D341Med (cell line): Measurements from ENCODE around the gene FASTKD2.
"Not testable (repeated sequence)": the region's sequence is repeated elsewhere in the genome, so short reads cannot be mapped to it uniquely, and the experiment has no call there.

ENCODE experiments used
- DNase-seq: peaks from one replicate; pipeline ENCODE4 v3.0.0; 2012; ENCODE audit warnings: low spot score

FASTKD2 gene

DNA sequence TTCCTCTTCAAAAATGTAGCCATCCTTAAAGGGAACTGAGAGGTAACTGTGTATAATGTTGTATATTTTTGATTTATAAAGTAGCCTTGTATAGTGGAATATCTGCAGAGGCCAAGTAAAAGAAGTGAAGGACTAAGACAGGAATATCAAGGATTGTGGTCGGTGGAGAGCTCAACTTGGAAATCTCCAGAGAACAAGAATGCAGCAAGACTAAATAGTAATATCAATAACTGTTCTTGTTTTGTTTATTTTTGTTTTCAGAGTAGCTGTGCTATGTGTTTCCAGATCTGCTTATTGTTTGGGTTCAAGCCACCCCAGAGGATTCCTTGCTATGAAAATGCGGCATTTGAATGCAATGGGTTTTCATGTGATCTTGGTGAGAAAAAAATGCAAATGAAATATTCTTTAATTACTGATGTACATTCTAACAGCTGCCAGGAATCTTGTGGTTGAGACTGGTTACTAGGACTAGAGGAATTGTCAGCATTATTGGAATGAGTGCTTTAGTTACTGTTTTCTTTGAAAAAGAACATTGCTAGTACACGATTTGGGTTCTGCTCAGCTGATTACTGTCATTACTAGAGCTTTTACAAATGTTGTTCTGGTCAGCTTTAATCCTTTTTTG lies 25.0 kb downstream of the FASTKD2 start:
- no peak for DNase-seq

DNA sequence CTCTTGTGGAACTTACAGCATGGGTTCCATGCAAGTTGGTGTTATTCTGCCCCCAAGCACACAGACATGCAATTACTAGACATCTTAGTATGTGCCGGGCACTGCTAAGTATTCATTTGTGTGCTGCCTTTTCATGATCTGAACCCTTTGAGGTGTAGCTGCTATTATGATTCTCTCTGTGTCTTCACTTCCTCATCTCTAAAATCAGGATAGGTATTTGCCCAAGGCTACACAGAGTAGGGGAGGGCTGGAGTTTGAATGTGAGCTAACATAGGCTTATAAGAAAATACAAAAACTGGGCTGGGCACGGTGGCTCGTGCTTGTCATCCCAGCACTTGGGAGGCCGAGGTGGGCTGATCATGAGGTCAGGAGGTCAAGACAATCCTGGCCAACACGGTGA lies 27.2 kb downstream of the FASTKD2 start:
- no peak for DNase-seq

DNA sequence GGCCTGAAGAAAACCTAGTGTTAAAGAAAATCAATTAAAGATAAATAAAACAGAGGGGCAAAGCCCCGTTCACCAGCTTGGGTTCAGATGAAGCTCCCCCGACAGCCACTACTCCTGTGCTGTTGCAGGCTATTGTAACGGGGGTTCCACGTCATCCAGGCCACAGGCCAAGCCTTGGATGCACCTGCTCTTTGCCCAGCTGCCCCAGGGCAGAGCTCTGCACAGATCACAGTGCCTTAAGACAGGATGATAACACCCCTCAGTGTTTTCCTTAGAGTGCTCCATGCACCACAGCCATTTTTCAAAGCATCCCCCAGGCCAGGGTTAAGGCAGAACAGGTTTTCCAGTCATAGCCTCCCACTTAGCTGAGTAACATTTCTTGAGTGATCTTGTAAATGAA lies 32.0 kb downstream of the FASTKD2 start:
- DNase-seq: no peak

DNA sequence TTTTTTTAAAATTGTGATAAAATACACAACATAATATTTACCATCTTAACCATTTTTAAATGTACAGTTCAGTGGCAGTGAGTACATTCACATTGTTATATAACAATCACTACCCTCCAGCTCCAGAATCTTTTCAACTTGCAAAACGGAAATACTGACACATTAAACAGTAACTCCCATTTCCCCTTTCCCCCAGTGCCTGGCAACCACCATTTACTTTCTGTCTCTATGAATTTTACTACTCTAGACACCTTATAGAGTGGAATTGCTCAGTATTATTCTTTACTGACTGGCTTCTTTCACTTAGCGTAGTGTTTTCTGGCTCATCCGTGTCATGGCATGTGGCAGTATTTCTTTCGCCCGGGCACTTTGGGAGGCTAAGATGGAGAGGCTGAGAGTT lies 32.6 kb downstream of the FASTKD2 start:
- no peak for DNase-seq

DNA sequence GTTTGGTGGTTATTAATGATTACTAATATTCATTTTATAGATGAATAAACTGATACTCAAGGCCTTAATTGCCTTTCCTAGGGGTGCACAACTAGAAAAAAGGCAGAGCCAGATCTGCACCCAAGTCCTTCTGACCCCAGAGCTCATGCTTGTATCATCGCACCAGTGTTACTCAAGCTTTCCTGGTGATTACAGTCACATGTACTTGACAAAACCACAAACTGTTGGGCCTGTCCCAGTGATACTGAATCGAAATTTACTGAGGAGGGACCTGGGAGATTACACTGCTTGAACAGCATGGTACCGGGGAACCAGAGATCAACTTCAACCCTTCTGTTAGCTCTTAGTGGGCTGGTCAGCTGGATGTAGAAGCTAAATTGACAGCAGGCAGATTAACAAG lies 33.7 kb downstream of the FASTKD2 start:
- DNase-seq: no peak

DNA sequence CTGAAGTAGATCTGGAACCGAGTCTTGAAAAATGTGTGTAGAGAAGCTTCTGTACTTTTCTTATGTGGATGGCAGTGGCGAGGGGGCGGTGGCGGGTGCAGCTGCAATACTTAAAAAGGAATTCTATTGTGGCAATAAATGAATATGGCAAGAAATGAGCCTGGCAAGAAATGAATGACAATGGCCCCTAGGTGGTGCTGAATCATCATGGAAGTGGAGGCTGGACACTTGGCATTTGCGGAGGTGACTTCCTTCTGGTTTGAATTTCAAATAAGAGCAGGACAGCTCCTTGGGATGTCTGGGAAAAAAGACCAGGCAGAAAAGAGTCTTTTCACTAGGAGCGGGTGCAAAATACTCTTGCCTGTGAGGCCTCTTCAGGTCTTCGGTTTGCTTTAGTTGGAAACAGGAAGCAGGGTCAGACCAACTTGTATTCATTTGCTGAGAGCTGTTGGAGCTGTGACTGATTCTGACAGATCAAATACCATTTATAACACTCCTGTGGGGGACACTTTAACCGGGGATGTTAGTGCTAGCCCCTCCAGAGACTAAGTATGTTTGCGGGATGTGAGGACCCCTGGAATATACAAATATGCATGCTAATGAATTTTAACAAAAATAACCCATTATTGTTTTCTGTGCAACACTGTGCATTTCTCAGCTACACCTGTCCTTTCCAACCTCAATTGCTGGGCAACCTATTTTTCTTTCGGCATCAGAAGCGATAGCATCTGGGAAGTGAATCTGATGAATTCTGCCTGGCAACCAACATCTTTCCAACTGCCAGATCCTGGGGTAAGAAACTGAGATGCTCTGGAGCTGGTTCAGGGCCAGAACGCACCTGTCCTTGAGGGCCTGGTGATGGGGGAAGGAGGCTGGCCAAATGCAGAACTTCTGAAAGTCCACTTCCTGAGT lies 35.4 kb downstream of the FASTKD2 start:
- peak; percentile 63 for DNase-seq

DNA sequence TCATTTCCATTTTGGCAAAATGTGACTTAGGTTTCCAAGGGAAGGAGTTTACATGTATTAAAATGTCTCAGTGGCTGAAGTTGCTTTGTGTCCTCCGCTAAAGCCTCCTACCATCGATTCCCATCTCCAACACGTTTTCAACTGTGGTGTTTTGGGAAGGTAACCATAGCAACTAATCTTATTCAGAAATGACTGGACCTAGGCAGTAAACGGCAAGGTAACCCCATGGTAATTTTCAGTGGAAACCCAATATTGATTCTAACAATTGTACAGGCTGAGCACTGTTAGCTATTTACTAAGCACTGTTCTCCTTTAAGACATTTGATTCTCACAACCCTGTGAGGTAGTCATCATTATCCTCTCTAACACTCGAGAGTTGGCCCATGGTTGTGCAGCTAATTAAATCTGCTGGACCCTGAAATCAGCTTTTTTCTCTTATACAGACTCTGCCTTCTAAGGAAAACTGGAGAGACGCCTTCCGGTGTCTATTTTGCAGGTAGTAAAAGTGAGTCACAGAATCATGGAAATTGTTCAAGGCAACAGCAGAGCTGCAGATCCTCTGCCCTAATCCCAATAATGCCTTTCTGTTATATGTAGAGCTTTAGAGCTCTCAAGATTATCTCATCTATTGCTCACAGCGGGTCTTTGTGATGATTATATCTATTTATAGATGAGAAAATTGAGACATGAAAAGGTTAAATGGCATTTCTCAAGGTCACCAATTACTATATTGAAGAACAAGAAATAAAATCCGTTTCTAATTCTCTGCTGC lies 36.2 kb downstream of the FASTKD2 start:
- no peak for DNase-seq

DNA sequence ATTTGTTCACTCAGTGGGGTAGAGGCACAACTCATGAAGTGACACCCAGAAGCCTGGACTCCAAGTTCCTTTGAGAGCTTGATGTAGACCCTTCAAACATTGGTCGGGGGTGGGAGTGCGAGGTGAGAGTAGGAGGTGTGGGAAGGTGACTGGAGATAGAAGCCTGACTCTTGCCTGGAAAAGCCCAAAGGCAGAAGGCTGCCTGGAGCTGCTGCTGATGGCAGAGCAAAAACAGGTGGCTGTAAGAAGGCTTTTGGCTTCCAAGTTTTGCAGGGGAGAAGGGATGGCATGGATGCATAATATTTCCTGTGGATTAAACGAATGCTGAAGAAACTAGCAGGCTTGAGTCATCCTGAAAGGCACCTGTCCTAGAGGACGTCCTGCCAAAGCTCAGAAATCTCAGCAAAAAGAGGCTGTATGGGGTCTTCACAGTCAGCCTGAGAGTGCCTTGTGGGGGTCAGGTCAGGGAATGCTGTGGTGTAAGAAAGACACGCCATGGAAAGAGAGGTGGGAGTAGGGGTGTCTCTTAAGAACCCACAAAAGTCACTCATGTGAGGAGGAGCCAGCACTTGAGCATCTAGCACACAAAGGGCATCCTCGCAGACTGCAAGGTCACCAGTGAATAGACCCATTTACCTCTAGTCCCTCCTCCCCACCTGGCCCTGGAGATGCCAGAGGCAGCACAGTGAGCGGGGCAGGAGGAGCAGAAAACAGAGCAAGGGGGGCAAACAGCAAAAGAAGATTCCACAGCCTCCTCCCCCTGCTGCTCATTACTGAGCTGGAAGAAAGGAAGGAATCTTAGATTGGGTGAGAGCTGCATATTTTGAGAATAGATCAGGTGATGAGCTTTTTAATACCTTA lies 37.5 kb downstream of the FASTKD2 start:
- DNase-seq: no peak

DNA sequence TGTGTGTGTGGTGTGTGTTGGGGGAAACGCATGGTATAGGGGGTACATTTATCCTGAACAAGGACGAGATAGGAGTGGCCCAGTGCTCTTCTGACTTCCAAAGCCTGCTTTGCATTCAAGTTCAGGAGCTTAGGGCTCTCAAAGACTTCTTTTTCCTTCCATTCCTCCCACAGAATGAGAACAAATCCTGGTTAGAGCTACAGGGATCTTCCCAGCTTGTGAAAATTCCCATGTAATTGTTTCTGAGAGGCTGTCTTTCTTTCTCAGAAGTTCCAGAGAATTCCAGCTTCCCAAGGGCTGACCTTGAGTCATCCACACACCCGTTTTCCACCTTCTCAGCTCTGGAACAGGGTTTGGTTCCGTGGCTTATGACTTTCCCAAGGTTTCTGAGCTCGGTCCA lies 38.9 kb downstream of the FASTKD2 start:
- no peak for DNase-seq

DNA sequence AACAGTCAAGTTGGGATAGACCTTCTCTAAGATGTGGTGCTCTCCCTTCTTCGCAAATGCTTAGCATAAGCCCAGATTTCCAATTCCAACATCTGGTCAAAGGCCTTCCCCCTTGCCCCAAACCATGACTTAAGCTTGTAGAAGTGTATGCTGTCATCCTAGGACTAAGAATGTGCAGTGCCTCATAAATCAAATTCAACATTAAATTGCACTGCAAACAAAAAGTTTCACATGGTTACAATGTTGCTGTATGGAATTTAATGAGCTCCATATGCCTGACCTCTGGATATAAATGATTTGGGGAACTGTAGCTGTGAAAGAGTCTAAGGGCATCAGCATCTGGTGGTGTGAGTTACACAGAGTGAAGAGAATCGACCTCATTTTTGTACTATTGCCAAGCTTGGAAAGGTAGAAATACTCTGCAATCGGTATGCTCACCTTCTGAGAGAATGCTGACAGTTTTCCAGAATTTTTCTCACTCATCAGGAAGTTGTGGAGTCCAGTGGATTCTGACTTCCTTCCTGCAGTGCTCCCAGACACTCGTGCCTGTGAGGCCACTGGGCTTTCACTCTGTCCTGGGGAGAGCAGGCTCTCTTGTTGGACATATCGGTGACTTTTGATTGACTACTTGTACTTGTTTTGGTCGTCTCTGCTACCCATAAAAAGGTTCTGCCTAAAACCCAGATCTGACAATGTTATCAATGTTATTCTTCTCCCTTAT lies 40.6 kb downstream of the FASTKD2 start:
- DNase-seq: no peak

DNA sequence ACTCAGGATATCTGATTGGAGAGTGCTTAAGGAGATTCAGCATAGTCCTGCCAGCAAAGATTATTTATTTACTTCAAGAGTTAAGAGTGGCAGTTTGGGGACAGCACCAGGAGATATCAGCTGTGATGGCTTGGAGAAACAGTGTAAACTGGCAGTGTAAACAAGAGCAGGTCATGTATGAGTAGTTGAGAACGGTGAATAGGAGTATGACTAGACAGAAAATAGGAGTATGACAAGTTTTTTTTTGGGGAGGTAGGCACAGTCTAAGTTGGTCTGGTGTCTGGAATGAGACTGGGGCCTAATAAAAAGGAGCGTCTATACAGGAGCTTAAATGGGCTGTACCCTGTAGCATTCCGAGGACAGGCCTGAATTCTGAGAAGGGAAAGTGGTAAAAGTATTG lies 42.2 kb downstream of the FASTKD2 start:
- DNase-seq: not testable (repeated sequence)

DNA sequence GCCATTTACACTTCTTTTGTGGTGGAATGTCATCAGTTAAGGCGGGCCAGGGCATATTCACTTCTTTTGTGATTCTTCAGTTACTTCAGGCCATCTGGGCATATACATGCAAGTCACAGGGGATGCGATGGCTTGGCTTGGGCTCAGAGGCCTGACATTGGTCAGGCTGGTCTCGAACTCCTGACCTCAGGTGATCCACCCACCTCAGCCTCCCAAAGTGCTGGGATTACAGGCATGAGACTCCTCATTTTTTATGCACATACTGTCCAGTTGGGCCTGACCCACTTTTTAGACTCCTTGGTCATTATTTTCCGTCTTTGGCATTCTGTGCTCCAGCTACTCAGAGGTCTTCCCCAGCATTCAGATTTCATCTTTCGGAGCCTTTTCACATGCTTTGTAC lies 47.1 kb downstream of the FASTKD2 start:
- not testable (repeated sequence) for DNase-seq

DNA sequence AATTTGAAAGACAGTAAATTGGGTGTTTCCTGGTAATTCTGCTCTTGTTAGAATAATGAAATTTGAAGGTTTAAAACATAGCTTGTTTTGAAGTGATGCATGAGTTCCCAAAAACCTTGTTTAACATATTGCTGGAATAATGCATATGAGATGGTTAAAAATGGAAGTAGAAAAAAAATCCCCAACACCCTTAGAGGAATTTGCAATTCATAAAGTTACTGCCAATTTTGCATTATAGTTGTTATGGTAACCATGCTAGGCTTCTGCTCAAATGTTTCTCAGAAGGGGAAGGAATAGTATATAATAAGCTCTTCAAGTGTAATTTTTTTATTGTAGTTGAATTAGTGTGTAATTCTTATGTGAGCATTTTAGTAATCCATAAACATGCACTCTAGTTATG lies 49.1 kb downstream of the FASTKD2 start:
- DNase-seq: no peak

DNA sequence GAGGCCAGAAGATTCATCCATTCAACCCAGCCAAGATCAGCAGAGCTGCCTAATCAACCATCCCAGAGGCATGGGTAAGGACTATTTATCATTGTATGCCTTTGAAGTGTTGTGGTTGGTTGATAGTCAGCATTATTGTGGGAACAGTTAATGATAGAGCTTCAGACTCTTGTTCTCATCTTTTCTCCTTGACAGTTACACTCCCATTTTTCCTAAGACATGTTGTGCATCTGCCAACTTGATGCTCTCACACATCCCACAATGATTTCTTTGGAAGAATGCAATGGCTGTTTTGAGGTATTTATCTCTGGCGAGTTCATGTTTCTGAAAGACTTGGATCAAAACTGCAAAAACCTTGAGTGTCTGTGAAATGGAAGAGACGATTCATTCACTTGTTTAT lies 55.4 kb downstream of the FASTKD2 start:
- no peak for DNase-seq

DNA sequence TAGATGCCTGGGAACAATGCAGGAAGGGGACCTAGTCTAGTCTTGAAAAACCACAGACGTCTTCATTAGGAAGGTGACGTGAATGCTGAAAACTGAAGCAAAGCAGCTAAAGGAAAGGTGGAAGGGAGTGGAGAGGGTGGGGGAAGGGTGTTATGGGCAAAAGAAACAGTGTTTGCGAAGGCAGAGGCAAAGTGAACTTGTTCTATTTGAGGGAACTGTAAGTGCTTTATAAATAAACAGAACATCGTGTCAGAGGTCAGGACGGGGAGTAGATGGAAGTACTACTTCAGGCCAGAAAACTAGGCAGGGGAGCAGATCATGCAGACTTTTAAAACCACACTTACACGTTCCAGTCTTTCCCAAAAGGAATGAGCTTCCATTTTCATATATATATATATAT lies 57.8 kb downstream of the FASTKD2 start:
- no peak for DNase-seq

DNA sequence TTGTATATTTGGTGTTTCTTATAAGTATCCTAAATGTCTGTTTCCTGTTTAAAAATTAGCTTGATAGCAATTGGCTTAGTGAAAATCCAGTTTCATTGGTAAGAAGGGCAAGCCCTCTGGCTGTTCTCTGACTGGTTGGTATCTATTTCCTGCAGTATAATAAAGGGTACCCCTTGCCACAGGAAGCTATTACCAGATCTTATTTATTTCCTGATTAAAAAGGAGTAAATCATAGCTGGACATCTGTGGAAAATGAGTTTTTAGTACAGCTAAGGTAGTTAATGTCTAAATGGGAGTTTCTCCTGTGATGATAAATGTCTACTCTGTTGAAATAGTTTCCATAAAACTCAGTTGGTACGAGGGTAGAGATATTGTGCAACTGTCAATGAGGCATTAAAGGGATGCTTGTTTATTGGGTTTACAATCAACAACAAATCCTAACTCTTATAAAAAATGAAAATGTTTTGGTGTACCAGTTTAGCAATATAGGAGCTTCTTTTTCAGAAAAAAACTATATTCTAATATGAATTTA lies 58.7 kb downstream of the FASTKD2 start:
- no peak for DNase-seq

DNA sequence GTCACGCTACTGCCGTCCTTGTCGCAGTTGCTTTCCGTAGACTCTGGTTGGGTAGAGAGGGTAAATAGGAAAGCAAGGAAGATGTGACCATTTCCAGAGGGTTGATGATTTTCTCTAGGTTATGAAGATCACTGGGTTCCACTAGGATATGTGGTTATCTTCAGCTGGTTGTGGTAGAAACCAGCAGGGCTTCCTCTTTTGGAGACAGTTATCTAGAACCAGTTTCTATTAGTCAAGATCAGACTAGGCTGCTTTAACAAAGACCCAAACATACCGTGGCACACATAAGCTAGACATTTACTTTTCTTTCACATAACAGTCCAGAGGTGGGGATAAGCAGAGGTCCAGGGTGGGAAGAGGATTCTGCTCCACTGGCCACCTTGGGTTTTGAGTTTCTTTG lies 59.6 kb downstream of the FASTKD2 start:
- DNase-seq: no peak

DNA sequence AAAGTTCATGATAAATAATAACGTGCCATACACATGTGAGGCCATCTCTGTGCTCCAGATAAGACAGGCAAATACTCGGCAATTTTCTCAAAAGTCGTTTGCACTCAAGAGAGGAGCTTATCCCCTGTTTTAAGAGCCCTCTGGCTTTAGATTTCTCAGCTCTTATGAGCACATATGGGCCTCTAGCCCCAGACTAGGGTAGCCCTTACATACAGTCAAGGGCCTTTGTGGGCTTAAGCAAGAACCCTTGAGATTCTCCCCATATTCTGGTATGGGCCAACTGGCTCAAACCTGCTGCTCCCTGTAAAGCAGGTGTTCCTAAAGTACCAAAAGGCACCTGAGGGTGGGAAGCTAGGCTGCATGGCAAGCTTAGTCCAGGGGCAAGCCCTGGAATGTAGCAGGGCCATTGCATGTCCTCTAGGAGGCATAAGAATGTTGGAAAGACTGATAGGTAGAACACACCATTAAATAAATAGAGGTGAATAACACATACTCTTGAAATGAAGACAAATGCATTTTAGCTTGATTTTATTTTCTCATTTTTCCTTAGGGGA lies 66.1 kb downstream of the FASTKD2 start:
- no peak for DNase-seq

DNA sequence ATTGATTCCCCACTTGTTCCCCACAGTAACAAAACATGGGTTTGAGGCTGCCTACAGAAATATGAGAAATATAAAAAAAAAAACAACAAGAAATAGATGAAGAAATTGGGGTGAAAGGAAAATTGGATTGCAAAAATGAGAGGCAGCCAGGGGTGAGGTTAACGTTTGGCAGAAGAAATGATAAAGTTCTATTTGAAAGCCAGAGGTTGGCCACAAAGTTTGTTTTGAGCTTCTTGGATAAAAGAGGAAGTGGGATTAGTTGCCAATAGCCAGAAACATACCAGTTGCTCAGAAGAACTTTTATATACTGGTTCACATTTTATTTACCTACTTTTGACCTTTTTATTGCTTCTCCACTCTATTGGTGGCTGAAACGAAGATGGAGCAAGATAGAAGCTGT lies 67.5 kb downstream of the FASTKD2 start:
- no peak for DNase-seq

DNA sequence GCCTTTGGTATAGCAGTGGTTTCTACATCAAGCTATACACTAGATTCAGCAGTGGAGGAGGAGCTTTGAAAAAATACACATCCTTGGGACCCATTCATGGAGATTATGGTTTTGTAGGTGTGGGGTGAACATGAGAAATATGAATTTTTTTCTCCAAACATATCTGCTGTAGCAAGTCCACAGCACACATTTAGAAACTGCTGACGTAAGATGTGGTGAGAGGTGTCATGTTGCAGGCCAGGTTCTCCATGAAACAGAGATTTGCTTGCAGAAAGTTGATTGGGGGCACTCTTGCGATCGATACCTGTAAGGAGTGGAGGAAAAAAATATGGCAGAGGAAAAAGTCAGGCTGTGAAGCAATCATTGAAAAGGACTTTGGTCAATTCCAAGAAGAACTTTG lies 67.9 kb downstream of the FASTKD2 start:
- DNase-seq: no peak

DNA sequence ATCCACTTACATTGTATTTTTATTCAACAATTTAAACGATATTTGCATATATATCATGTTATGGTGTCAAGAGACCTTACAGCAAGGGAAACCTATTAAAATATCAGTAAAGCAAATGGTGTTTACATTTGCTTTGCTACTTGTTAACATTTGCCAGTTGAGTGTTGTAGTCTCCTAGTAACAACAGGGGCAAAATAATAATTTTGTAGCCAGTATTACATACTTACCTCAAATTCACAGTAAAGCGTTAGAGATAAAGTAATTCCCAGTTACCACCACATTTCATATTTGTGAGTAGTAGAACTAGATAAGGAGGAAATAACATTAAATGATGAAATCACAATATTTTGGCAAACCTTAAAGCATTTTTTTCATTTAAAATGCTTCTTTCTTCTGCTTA lies 71.3 kb downstream of the FASTKD2 start:
- DNase-seq: no peak
